ENCODE measurements around the gene PDE11A. TPM values are rescaled to one million over a fixed set of nuclear protein-coding genes. Genes with fewer than 3 reads are reported as not detected.

PDE11A gene
- total RNA-seq, 5 donors from 2014 or later (not counting 1 experiment from before 2014, with no cell fraction given), result not detected

GRCh38 chr2:177579486-177580036 lies 493.0 kb downstream of the PDE11A start:
- CTCF ChIA-PET, result interaction anchor here in 1 of 2 donors (0.6 kb wide), 1 partner anchor 38 kb away, joined by 3 read pairs; no protein-coding TSS in a partner anchor

GRCh38 chr2:177578454-177578853 lies 494.1 kb downstream of the PDE11A start:
- H3K9me3 Mint-ChIP-seq, result no peaks in the 10 kb centered on the region
- no peaks in the 10 kb centered on the region for H3K36me3 Mint-ChIP-seq
- Histone ChIP-seq H3K27ac (ENCODE audit: low read length) (no peak overlapping the region), H3K9me3 (no peaks in the 10 kb centered on the region), H3K4me3 (ENCODE audit: control insufficient read depth in 1 of 2, extremely low read depth in 1 of 2, low read length in 1 of 2) (no peak overlapping the region), H3K4me1 (ENCODE audit: control insufficient read depth in 1 of 2, extremely low read depth in 1 of 2, insufficient read depth in 2 of 2, low read length in 2 of 2) (no peaks in the 10 kb centered on the region), H3K36me3 (ENCODE audit: control insufficient read depth in 2 of 2, extremely low read depth in 1 of 2, insufficient read depth in 1 of 2, low read length in 1 of 2) (no peaks in the 10 kb centered on the region), H3K27me3 (replicated peaks in 1 of 2; ENCODE audit: control insufficient read depth in 2 of 2, extremely low read depth in 1 of 2, insufficient read depth in 2 of 2, low read length in 1 of 2) (no peaks in the 10 kb centered on the region)
- H3K4me3 Mint-ChIP-seq, result no peak overlapping the region
- H3K27ac Mint-ChIP-seq, result no peak overlapping the region
- peaks cover 0 to 4% of the 10 kb centered on the region in 2 donors for H3K27me3 Mint-ChIP-seq
- WGBS (ENCODE audit: insufficient coverage), result no CpG with 5 or more reads among the region's 3 CpGs
- ChIA-PET POLR2A (no interaction called here), CTCF (no interaction called here)
- no peaks in the 10 kb centered on the region for H3K4me1 Mint-ChIP-seq
- DNase-seq, result no peak
- no peak for ATAC-seq (replicated peaks in 1 of 4)

More at GRCh38 chr2:177579486-177580036, 493.0 kb downstream of the PDE11A start:
- H3K27ac ChIP-seq (ENCODE audit: low read length), result no peak overlapping the region
- Mint-ChIP-seq H3K4me1 (no peaks in the 10 kb centered on the region), H3K36me3 (no peaks in the 10 kb centered on the region), H3K27ac (no peak overlapping the region), H3K27me3 (peaks cover 0 to 3% of the 10 kb centered on the region in 2 donors), H3K9me3 (no peaks in the 10 kb centered on the region), H3K4me3 (no peak overlapping the region)
- no peaks in the 10 kb centered on the region for H3K36me3 ChIP-seq (ENCODE audit: control insufficient read depth in 2 of 2, extremely low read depth in 1 of 2, insufficient read depth in 1 of 2, low read length in 1 of 2)
- DNase-seq (no peak), ATAC-seq (replicated peaks in 1 of 4) (no peak)
- POLR2A ChIA-PET, result no interaction called here
- no peaks in the 10 kb centered on the region for H3K27me3 ChIP-seq (replicated peaks in 1 of 2; ENCODE audit: control insufficient read depth in 2 of 2, extremely low read depth in 1 of 2, insufficient read depth in 2 of 2, low read length in 1 of 2)
- no peak overlapping the region for H3K4me3 ChIP-seq (ENCODE audit: control insufficient read depth in 1 of 2, extremely low read depth in 1 of 2, low read length in 1 of 2)
- no peaks in the 10 kb centered on the region for H3K9me3 ChIP-seq
- H3K4me1 ChIP-seq (ENCODE audit: control insufficient read depth in 1 of 2, extremely low read depth in 1 of 2, insufficient read depth in 2 of 2, low read length in 2 of 2), result no peaks in the 10 kb centered on the region
- WGBS (ENCODE audit: insufficient coverage), result 83% methylated on average over 1 of the region's 3 CpGs

GRCh38 chr2:177577075-177577474 lies 495.5 kb downstream of the PDE11A start:
- 100% methylated on average over 1 of the region's 1 CpG for WGBS (ENCODE audit: insufficient coverage)
- ATAC-seq (replicated peaks in 1 of 4) (no peak), DNase-seq (no peak)
- no peaks in the 10 kb centered on the region for H3K27me3 ChIP-seq (replicated peaks in 1 of 2; ENCODE audit: control insufficient read depth in 2 of 2, extremely low read depth in 1 of 2, insufficient read depth in 2 of 2, low read length in 1 of 2)
- no peak overlapping the region for H3K27ac ChIP-seq (ENCODE audit: low read length)
- ChIA-PET POLR2A (no interaction called here), CTCF (no interaction called here)
- peaks cover 0 to 4% of the 10 kb centered on the region in 2 donors for H3K27me3 Mint-ChIP-seq
- H3K4me3 Mint-ChIP-seq, result no peak overlapping the region
- no peaks in the 10 kb centered on the region for H3K36me3 ChIP-seq (ENCODE audit: control insufficient read depth in 2 of 2, extremely low read depth in 1 of 2, insufficient read depth in 1 of 2, low read length in 1 of 2)
- H3K4me1 ChIP-seq (ENCODE audit: control insufficient read depth in 1 of 2, extremely low read depth in 1 of 2, insufficient read depth in 2 of 2, low read length in 2 of 2), result no peaks in the 10 kb centered on the region
- H3K36me3 Mint-ChIP-seq, result no peaks in the 10 kb centered on the region
- H3K4me1 Mint-ChIP-seq, result no peaks in the 10 kb centered on the region
- H3K4me3 ChIP-seq (ENCODE audit: control insufficient read depth in 1 of 2, extremely low read depth in 1 of 2, low read length in 1 of 2), result no peak overlapping the region
- no peaks in the 10 kb centered on the region for H3K9me3 ChIP-seq
- no peak overlapping the region for H3K27ac Mint-ChIP-seq
- no peaks in the 10 kb centered on the region for H3K9me3 Mint-ChIP-seq

GRCh38 chr2:177575358-177575757 lies 497.2 kb downstream of the PDE11A start:
- no peaks in the 10 kb centered on the region for H3K4me1 Mint-ChIP-seq
- Histone ChIP-seq H3K4me1 (ENCODE audit: control insufficient read depth in 1 of 2, extremely low read depth in 1 of 2, insufficient read depth in 2 of 2, low read length in 2 of 2) (no peaks in the 10 kb centered on the region), H3K9me3 (no peaks in the 10 kb centered on the region), H3K36me3 (ENCODE audit: control insufficient read depth in 2 of 2, extremely low read depth in 1 of 2, insufficient read depth in 1 of 2, low read length in 1 of 2) (no peaks in the 10 kb centered on the region), H3K27me3 (replicated peaks in 1 of 2; ENCODE audit: control insufficient read depth in 2 of 2, extremely low read depth in 1 of 2, insufficient read depth in 2 of 2, low read length in 1 of 2) (peaks cover 0 to 2% of the 10 kb centered on the region in 2 experiments), H3K27ac (ENCODE audit: low read length) (no peak overlapping the region), H3K4me3 (ENCODE audit: control insufficient read depth in 1 of 2, extremely low read depth in 1 of 2, low read length in 1 of 2) (no peak overlapping the region)
- H3K27ac Mint-ChIP-seq, result no peak overlapping the region
- POLR2A ChIA-PET, result no interaction called here
- peaks cover 1 to 4% of the 10 kb centered on the region in 2 donors for H3K27me3 Mint-ChIP-seq
- H3K9me3 Mint-ChIP-seq, result no peaks in the 10 kb centered on the region
- no peak for DNase-seq
- CTCF ChIA-PET, result no interaction called here
- no peak for ATAC-seq (replicated peaks in 1 of 4)
- H3K36me3 Mint-ChIP-seq, result no peaks in the 10 kb centered on the region
- no CpG with 5 or more reads among the region's 2 CpGs for WGBS (ENCODE audit: insufficient coverage)
- H3K4me3 Mint-ChIP-seq, result no peak overlapping the region

GRCh38 chr2:177574356-177574755 lies 498.2 kb downstream of the PDE11A start:
- no peak for ATAC-seq (replicated peaks in 1 of 4)
- H3K9me3 Mint-ChIP-seq, result no peaks in the 10 kb centered on the region
- no peak for DNase-seq
- Histone ChIP-seq H3K27ac (ENCODE audit: low read length) (no peak overlapping the region), H3K4me1 (ENCODE audit: control insufficient read depth in 1 of 2, extremely low read depth in 1 of 2, insufficient read depth in 2 of 2, low read length in 2 of 2) (no peaks in the 10 kb centered on the region), H3K9me3 (no peaks in the 10 kb centered on the region), H3K4me3 (ENCODE audit: control insufficient read depth in 1 of 2, extremely low read depth in 1 of 2, low read length in 1 of 2) (no peak overlapping the region), H3K36me3 (ENCODE audit: control insufficient read depth in 2 of 2, extremely low read depth in 1 of 2, insufficient read depth in 1 of 2, low read length in 1 of 2) (no peaks in the 10 kb centered on the region), H3K27me3 (replicated peaks in 1 of 2; ENCODE audit: control insufficient read depth in 2 of 2, extremely low read depth in 1 of 2, insufficient read depth in 2 of 2, low read length in 1 of 2) (peaks cover 0 to 2% of the 10 kb centered on the region in 2 experiments)
- no peaks in the 10 kb centered on the region for H3K4me1 Mint-ChIP-seq
- no peaks in the 10 kb centered on the region for H3K36me3 Mint-ChIP-seq
- no peak overlapping the region for H3K27ac Mint-ChIP-seq
- no peak overlapping the region for H3K4me3 Mint-ChIP-seq
- 90% methylated on average over 5 of the region's 7 CpGs for WGBS (ENCODE audit: insufficient coverage)
- ChIA-PET CTCF (no interaction called here), POLR2A (no interaction called here)
- H3K27me3 Mint-ChIP-seq, result peaks cover 1 to 5% of the 10 kb centered on the region in 2 donors

Other genes starting within 250 kb of the PDE11A start
- 10 to 100 TPM in 4 of 5 donors, 1 to 10 TPM in 1; 9.2 to 17.7 (median 15.6) TPM for gene RBM45, start 39.7 kb upstream of the PDE11A start, total RNA-seq
- gene OSBPL6, start 121.7 kb upstream of the PDE11A start, total RNA-seq, result under 1 TPM; 0.08 to 0.41 (median 0.26) TPM

Measured in T-cell (primary cell).